HepG2 (cell line): ENCODE results near the gene NRL. TPM values are rescaled to one million over a fixed set of nuclear protein-coding genes. Genes with fewer than 3 reads are reported as not detected.

ENCODE experiments used
- BCLAF1 ChIP-seq: fragments of 450-650 bp; IDR thresholded peaks from 2 replicates; pipeline ENCODE4 v1.6.1; 2017; ENCODE audit warnings: mild to moderate bottlenecking
- CAMTA2 ChIP-seq: sonication (generic); formaldehyde crosslinking; IDR thresholded peaks from 2 replicates; pipeline ENCODE4 v1.4.0; 2020; ENCODE audit warnings: mild to moderate bottlenecking, missing genetic modification reagents, borderline replicate concordance
- CHCHD3 ChIP-seq: sonication (generic); formaldehyde crosslinking; IDR thresholded peaks from 2 replicates; pipeline ENCODE4 v1.8.0; 2022; ENCODE audit warnings: mild to moderate bottlenecking, missing genetic modification reagents, moderate library complexity
- CREB1 ChIP-seq, 2 experiments: fragments of 450-650 bp in 1 of 2; IDR thresholded peaks; 2 replicates each; pipeline ENCODE4 v1.6.1; 2016 to 2017; ENCODE audit warnings: control low read depth in 1 of 2, mild to moderate bottlenecking in 1 of 2, missing compliant biosample characterization in 1 of 2, missing genetic modification characterization in 1 of 2
- E2F5 ChIP-seq: sonication (generic); formaldehyde crosslinking; conservative IDR thresholded peaks from 2 replicates; pipeline ENCODE4 v1.4.0; 2020; ENCODE audit warnings: missing genetic modification reagents
- ETV6 ChIP-seq: sonication (generic); formaldehyde crosslinking; conservative IDR thresholded peaks from 2 replicates; pipeline ENCODE4 v1.4.0; 2020; ENCODE audit warnings: missing genetic modification reagents
- FOSL1 ChIP-seq: sonication (generic); formaldehyde crosslinking; IDR thresholded peaks from 2 replicates; pipeline ENCODE4 v1.9.0; 2021; ENCODE audit warnings: missing genetic modification reagents, borderline replicate concordance
- HOXA9 ChIP-seq: sonication (generic); formaldehyde crosslinking; IDR thresholded peaks from 2 replicates; pipeline ENCODE4 v1.8.1; 2022; ENCODE audit warnings: missing genetic modification reagents, mild to moderate bottlenecking, moderate library complexity, borderline replicate concordance
- MEIS1 ChIP-seq: sonication (generic); formaldehyde crosslinking; IDR thresholded peaks from 2 replicates; pipeline ENCODE4 v1.9.0; 2021; ENCODE audit warnings: mild to moderate bottlenecking, missing genetic modification reagents, moderate library complexity, borderline replicate concordance
- MIXL1 ChIP-seq: IDR thresholded peaks from 2 replicates; pipeline ENCODE4 v1.6.1; 2016
- NFYC ChIP-seq: IDR thresholded peaks from 2 replicates; pipeline ENCODE4 v1.6.1; 2016; ENCODE audit warnings: missing genetic modification reagents, missing compliant biosample characterization
- RCOR2 ChIP-seq: IDR thresholded peaks from 2 replicates; pipeline ENCODE4 v1.6.1; 2016; ENCODE audit warnings: missing biosample characterization, missing genetic modification reagents
- REPIN1 ChIP-seq: sonication (generic); formaldehyde crosslinking; IDR thresholded peaks from 2 replicates; pipeline ENCODE4 v1.8.0; 2022; ENCODE audit warnings: missing genetic modification reagents, low read depth, mild to moderate bottlenecking, borderline replicate concordance
- RNF219 ChIP-seq: sonication (generic); formaldehyde crosslinking; IDR thresholded peaks from 2 replicates; pipeline ENCODE4 v1.5.0; 2020; ENCODE audit warnings: mild to moderate bottlenecking, missing genetic modification reagents
- TOPORS ChIP-seq: sonication (generic); formaldehyde crosslinking; IDR thresholded peaks from 2 replicates; pipeline ENCODE4 v1.8.0; 2023; ENCODE audit warnings: mild to moderate bottlenecking, missing genetic modification reagents
- ZBTB14 ChIP-seq: sonication (generic); formaldehyde crosslinking; IDR thresholded peaks from 2 replicates; pipeline ENCODE4 v1.4.0; 2020; ENCODE audit warnings: missing genetic modification reagents
- ZC3H4 ChIP-seq: sonication (generic); formaldehyde crosslinking; IDR thresholded peaks from 2 replicates; pipeline ENCODE4 v1.4.0; 2020; ENCODE audit warnings: missing genetic modification reagents, borderline replicate concordance
- ZNF335 ChIP-seq: sonication (generic); formaldehyde crosslinking; IDR thresholded peaks from 2 replicates; pipeline ENCODE4 v1.4.0; 2020; ENCODE audit warnings: missing genetic modification reagents
- ZNF562 ChIP-seq: sonication (generic); formaldehyde crosslinking; IDR thresholded peaks from 2 replicates; pipeline ENCODE4 v1.8.0; 2022; ENCODE audit warnings: missing genetic modification reagents, borderline replicate concordance
- ZNF589 ChIP-seq: sonication (generic); formaldehyde crosslinking; conservative IDR thresholded peaks from 2 replicates; pipeline ENCODE4 v1.8.0; 2022; ENCODE audit warnings: mild to moderate bottlenecking, moderate library complexity, missing genetic modification reagents
- ZNF615 ChIP-seq: sonication (generic); formaldehyde crosslinking; IDR thresholded peaks from 2 replicates; pipeline ENCODE4 v1.5.0; 2020; ENCODE audit warnings: mild to moderate bottlenecking, missing genetic modification reagents, borderline replicate concordance
- ZNF878 ChIP-seq: sonication (generic); formaldehyde crosslinking; IDR thresholded peaks from 2 replicates; pipeline ENCODE4 v1.8.1; 2023; ENCODE audit warnings: mild to moderate bottlenecking, missing genetic modification reagents, moderate library complexity
- polyA plus RNA-seq, 8 experiments: library from polyadenylated mRNA; depleted of rRNA in 3 of 8; stranded (reverse) in 7 of 8; unstranded in 1 of 8; fragments of >200 nt; fragmentation: Illumina TruSeq in 4 of 8; extraction: Trizol in 4 of 8; gene quantifications; 2 replicates each; pipeline versions ENCODE4 v1.2.1 to v1.2.3, GENCODE V29; 2011 to 2016; ENCODE audit warnings: low read depth in 4 of 8, missing spikeins in 1 of 8, mixed read lengths in 1 of 8; ENCODE audit not compliant: insufficient read depth in 1 of 8
- total RNA-seq, 5 experiments: library from RNA; depleted of rRNA; stranded (reverse); fragments of >200 nt; fragmentation: Illumina TruSeq; extraction: Trizol; gene quantifications; 2 replicates each; pipeline ENCODE4 v1.2.3, GENCODE V29; 2016; ENCODE audit warnings: low read depth in 1 of 5

Gene NRL
- total and polyA plus RNA-seq, 2 of the 13 experiments (the other 11 are each of a cell fraction or from before 2014, with no cell fraction given), result 2.5 to 4.7 TPM

GRCh38 chr14:24051789-24052655, 62.7 kb downstream of the NRL start, which contains the start of gene CARMIL3 (continued):
- TF ChIP-seq RNF219 (CRISPR knock-in tag) (no peak), CAMTA2 (peak; percentile 57; the same call in 1 of the 2 replicates), REPIN1 (CRISPR knock-in tag) (no peak), ZNF878 (CRISPR knock-in tag) (no peak), MIXL1 (CRISPR knock-in tag) (peak; percentile 58; the same call in 1 of the 2 replicates), RCOR2 (no peak; the same call in 1 of the 2 replicates), NFYC (CRISPR knock-in tag) (no peak; the same call in 1 of the 2 replicates), FOSL1 (CRISPR knock-in tag) (peak; percentile 46; the same call in 1 of the 2 replicates), CREB1 (IDR thresholded peaks at IDR 0.05) (no peak), CREB1 (CRISPR knock-in tag; IDR thresholded peaks at IDR 0.05) (no peak), ZNF562 (no peak), ETV6 (CRISPR knock-in tag) (peak; percentile 19), ZBTB14 (peak; percentile 87), ZNF335 (CRISPR knock-in tag) (peak; percentile 78), ZC3H4 (no peak), ZNF589 (CRISPR knock-in tag) (peak; percentile 71), HOXA9 (CRISPR knock-in tag) (peak; percentile 90), ZNF615 (CRISPR knock-in tag) (0 out of 2 replicates have a peak, but pooled peaks have one; percentile 50), MEIS1 (CRISPR knock-in tag) (peak; percentile 24; the same call in 1 of the 2 replicates), BCLAF1 (no peak), TOPORS (CRISPR knock-in tag) (no peak; the same call in 1 of the 2 replicates), E2F5 (CRISPR knock-in tag) (peak; percentile 73), CHCHD3 (CRISPR knock-in tag) (peak; percentile 98)
